Measurements from ENCODE around the gene NASP. TPM values are rescaled to one million over a fixed set of nuclear protein-coding genes. Genes with fewer than 3 reads are reported as not detected.

The NASP gene
- total RNA-seq, 1 experiment from 2014 or later, result 205 TPM

DNA sequence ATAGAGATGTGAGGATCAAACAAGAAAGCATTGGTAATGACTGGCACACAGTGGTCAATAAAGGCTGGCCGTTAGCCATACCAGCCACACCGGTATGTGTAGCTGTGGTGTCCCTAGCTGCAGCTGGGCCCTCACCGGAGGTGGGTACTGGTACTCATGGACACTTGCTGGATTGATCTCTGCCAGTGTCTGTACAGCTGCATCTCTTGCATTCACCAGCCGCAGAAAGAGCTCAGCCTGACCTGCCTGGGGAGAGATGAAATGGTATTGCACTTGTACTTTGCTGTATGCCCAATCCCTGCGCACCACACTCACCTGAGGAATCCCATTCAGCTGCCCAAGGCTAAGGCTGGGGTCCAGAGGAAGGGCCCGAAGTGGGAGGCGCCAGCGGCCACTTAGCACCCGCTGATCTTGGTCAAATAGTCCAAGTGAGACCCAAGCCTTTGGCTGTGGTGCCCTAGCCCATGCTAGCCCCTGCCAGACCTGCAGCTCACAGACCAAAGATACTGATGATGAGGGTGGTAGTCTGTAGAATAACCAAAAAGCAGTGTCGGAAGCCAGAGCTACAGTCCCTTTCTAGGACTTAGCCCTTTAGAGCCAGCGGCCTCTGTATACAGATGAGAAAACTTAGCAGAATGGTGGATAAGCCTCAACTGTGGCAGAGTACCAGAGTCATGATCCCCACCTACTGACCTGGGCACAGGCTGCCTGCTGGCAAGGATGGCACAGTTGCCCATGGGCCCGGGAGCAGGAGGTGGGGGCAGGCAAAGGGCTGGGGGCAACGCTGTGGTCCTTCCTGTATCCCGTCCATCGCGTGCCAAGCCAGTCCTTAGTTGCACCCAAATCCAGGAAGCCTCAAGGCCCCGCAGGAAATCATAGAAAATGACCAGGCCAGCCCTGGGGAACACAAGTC, 37.0 kb downstream of the NASP start:
- no peak overlapping the region for H3K4me3 ChIP-seq (ENCODE audit: insufficient read depth, low read depth, low read length)
- peaks cover 24% of the 10 kb centered on the region for H3K36me3 ChIP-seq (replicated peaks; ENCODE audit: control insufficient read depth, insufficient read depth, low read length)
- peak; percentile 36 for DNase-seq
- no peaks in the 10 kb centered on the region for H3K27me3 ChIP-seq (ENCODE audit: control insufficient read depth, insufficient read depth, low read length)

- peaks cover 18% of the 10 kb centered on the region for H3K36me3 ChIP-seq (replicated peaks; ENCODE audit: control insufficient read depth, insufficient read depth, low read length)
- no peak overlapping the region for H3K4me3 ChIP-seq (ENCODE audit: insufficient read depth, low read depth, low read length)
- peak; percentile 47 for DNase-seq
- no peaks in the 10 kb centered on the region for H3K27me3 ChIP-seq (ENCODE audit: control insufficient read depth, insufficient read depth, low read length)
These were observed 37.6 kb downstream of the NASP start for GRCh38 chr1:45621501-45621836.

- DNase-seq, result peak; percentile 34
- Histone ChIP-seq H3K4me3 (ENCODE audit: insufficient read depth, low read depth, low read length) (no peak overlapping the region), H3K27me3 (ENCODE audit: control insufficient read depth, insufficient read depth, low read length) (no peaks in the 10 kb centered on the region), H3K36me3 (replicated peaks; ENCODE audit: control insufficient read depth, insufficient read depth, low read length) (peaks cover 16% of the 10 kb centered on the region)
These were observed 38.2 kb downstream of the NASP start for GRCh38 chr1:45621895-45622523.

GRCh38 chr1:45622524-45623394, 38.9 kb downstream of the NASP start:
- no peak overlapping the region for H3K4me3 ChIP-seq (ENCODE audit: insufficient read depth, low read depth, low read length)
- H3K27me3 ChIP-seq (ENCODE audit: control insufficient read depth, insufficient read depth, low read length), result no peaks in the 10 kb centered on the region
- peak; percentile 77 for DNase-seq

DNA sequence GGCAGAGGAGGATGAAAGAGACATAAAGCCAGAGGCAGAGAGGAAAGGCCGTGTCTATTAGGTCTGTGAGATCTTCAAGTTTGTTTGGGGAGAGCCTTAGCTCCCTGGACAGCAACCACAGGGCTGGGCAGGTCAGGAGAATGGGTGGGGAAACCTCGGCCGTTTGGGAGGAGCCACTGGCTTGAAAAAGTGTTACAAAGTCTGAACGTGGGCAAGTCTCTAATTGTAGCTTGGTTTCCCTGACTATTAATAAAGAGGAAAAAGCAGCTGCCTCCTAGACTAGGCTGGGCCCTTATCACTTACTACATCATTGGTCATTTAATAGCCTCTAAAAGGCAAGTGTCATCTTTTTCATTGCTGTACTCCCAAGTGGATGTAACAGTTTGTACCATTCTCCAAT, 40.1 kb downstream of the NASP start, which contains the start of gene CCDC17:
Gene CCDC17, minus strand, starts transcription at position 83 of the 400 bp plus-strand sequence. CDS start 145 bp downstream, outside the sequence.
- DNase-seq, result no peak
- Histone ChIP-seq H3K27me3 (ENCODE audit: control insufficient read depth, insufficient read depth, low read length) (no peaks in the 10 kb centered on the region), H3K36me3 (replicated peaks; ENCODE audit: control insufficient read depth, insufficient read depth, low read length) (peaks cover 13% of the 10 kb centered on the region), H3K4me3 (ENCODE audit: insufficient read depth, low read depth, low read length) (no peak within 1 kb of the TSS)

More at GRCh38 chr1:45622524-45623394, 38.9 kb downstream of the NASP start:
- peaks cover 11% of the 10 kb centered on the region for H3K36me3 ChIP-seq (replicated peaks; ENCODE audit: control insufficient read depth, insufficient read depth, low read length)

- no peak overlapping the region for H3K4me3 ChIP-seq (ENCODE audit: insufficient read depth, low read depth, low read length)
- peaks cover 47% of the 10 kb centered on the region for H3K36me3 ChIP-seq (replicated peaks; ENCODE audit: control insufficient read depth, insufficient read depth, low read length)
- H3K27me3 ChIP-seq (ENCODE audit: control insufficient read depth, insufficient read depth, low read length), result no peaks in the 10 kb centered on the region
- no peak for DNase-seq
These were observed 45.2 kb downstream of the NASP start for GRCh38 chr1:45629035-45629434.

DNA sequence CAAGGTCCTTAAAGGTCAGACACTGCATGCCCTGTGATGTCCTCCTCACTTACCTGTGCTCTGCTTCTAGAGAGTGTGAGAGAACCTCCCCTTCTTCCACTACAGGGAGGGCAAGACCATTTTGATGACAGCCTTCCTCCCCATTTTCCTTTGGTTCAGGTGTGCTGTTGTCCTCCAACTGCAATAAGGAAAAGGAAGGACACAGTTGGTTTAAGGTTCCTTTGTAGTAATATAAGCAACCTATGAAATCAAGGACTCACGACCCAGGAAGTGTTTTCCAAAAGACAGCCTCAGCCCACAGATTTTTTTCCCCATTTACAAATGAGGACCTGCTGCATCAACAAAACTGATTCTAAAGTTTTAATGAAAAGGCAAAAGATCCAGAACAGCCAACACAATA, 46.6 kb downstream of the NASP start:
- no peak overlapping the region for H3K4me3 ChIP-seq (ENCODE audit: insufficient read depth, low read depth, low read length)
- DNase-seq, result no peak
- peaks cover 53% of the 10 kb centered on the region for H3K36me3 ChIP-seq (replicated peaks; ENCODE audit: control insufficient read depth, insufficient read depth, low read length)
- H3K27me3 ChIP-seq (ENCODE audit: control insufficient read depth, insufficient read depth, low read length), result no peaks in the 10 kb centered on the region

- H3K36me3 ChIP-seq (replicated peaks; ENCODE audit: control insufficient read depth, insufficient read depth, low read length), result peaks cover 50% of the 10 kb centered on the region
- no peaks in the 10 kb centered on the region for H3K27me3 ChIP-seq (ENCODE audit: control insufficient read depth, insufficient read depth, low read length)
- no peak overlapping the region for H3K4me3 ChIP-seq (ENCODE audit: insufficient read depth, low read depth, low read length)
- no peak for DNase-seq
These were observed 51.4 kb downstream of the NASP start for GRCh38 chr1:45635211-45635610.

GRCh38 chr1:45640293-45640692, 56.5 kb downstream of the NASP start:
- H3K27me3 ChIP-seq (ENCODE audit: control insufficient read depth, insufficient read depth, low read length), result no peaks in the 10 kb centered on the region
- no peak for DNase-seq
- H3K36me3 ChIP-seq (replicated peaks; ENCODE audit: control insufficient read depth, insufficient read depth, low read length), result peaks cover 40% of the 10 kb centered on the region

GRCh38 chr1:45643321-45643720, 59.5 kb downstream of the NASP start:
- H3K36me3 ChIP-seq (replicated peaks; ENCODE audit: control insufficient read depth, insufficient read depth, low read length), result peaks cover 34% of the 10 kb centered on the region
- no peak overlapping the region for H3K4me3 ChIP-seq (ENCODE audit: insufficient read depth, low read depth, low read length)
- H3K27me3 ChIP-seq (ENCODE audit: control insufficient read depth, insufficient read depth, low read length), result no peaks in the 10 kb centered on the region
- DNase-seq, result no peak

More at GRCh38 chr1:45640293-45640692, 56.5 kb downstream of the NASP start:
- no peak overlapping the region for H3K4me3 ChIP-seq (ENCODE audit: insufficient read depth, low read depth, low read length)

GRCh38 chr1:45643978-45644377, 60.1 kb downstream of the NASP start:
- Histone ChIP-seq H3K27me3 (ENCODE audit: control insufficient read depth, insufficient read depth, low read length) (no peaks in the 10 kb centered on the region), H3K4me3 (ENCODE audit: insufficient read depth, low read depth, low read length) (no peak overlapping the region), H3K36me3 (replicated peaks; ENCODE audit: control insufficient read depth, insufficient read depth, low read length) (peaks cover 34% of the 10 kb centered on the region)
- DNase-seq, result peak; percentile 30

DNA sequence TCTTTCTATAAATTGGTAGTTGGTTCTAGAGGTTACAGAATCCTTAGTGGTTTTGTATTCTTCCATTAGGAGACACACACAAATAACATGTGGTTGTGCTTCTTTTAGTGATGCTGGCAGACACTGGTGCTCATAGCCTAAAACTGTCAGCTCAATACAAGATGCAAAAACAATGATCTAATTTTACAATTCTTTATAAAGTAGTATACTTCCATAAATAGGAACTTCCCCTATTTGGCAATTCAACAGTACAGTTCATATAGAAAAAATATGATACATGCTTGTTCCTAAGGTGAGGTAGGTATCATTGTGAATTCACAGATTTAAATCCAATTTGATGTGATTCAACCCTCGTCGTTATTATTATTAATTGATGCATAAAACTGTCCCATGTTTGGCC, 60.8 kb downstream of the NASP start:
- DNase-seq, result no peak
- Histone ChIP-seq H3K36me3 (replicated peaks; ENCODE audit: control insufficient read depth, insufficient read depth, low read length) (peaks cover 32% of the 10 kb centered on the region), H3K4me3 (ENCODE audit: insufficient read depth, low read depth, low read length) (no peak overlapping the region), H3K27me3 (ENCODE audit: control insufficient read depth, insufficient read depth, low read length) (no peaks in the 10 kb centered on the region)

DNA sequence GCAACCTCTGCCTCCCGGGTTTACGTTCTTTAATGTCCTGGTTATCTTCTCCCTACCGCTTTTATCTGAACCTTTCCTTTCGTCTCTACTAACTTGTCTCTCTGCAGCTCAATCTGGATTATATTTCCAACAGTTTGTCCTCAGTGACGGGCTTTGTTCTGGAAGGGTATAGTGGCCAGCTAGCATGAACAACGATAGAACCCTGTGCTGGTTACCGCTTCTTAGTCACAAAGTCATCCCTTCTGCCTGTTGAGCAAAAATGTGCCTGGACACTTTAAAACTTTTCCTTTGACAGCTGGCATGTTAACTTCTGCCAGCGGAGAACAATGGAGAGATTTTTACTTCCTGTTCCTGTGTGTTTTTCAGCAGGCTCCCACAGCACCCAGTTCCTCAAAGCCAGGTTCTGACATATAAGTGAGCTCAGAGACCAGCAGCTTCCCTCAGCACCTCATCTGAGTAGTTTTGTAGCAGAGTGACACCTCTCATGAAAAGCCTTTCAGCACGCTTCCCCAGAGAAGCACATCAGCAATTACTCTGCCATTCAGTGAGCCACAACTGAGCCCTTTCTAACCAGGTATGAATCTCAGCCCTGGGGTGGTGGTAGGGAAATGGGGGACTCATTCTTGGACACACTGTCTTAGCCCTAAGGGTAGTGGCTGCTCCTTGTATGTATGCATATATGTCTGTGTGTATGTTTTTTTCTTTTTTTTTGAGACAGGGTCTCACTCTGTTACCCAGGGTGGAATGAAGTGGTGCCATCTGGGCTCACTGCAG, 63.6 kb downstream of the NASP start:
- H3K36me3 ChIP-seq (replicated peaks; ENCODE audit: control insufficient read depth, insufficient read depth, low read length), result peaks cover 27% of the 10 kb centered on the region
- H3K27me3 ChIP-seq (ENCODE audit: control insufficient read depth, insufficient read depth, low read length), result no peaks in the 10 kb centered on the region
- H3K4me3 ChIP-seq (ENCODE audit: insufficient read depth, low read depth, low read length), result no peak overlapping the region
- no peak for DNase-seq
